GM23248 (cell line): ENCODE data around the gene ENDOV. TPM values are rescaled to one million over a fixed set of nuclear protein-coding genes. Genes with fewer than 3 reads are reported as not detected.

Source experiments
- DNase-seq: peaks from one replicate; pipeline ENCODE4 v3.0.0-alpha.2; 2015
- H2AFZ ChIP-seq: fragments of 200-600 bp; sonication (generic); 2 replicates; pipeline ENCODE4 v1.6.1; 2016; ENCODE audit warnings: antibody characterized with exemption
- H3F3A ChIP-seq: fragments of 200-600 bp; sonication (generic); 2 replicates; pipeline ENCODE4 v1.6.1; 2016; ENCODE audit warnings: mild to moderate bottlenecking, antibody characterized with exemption, mixed run types; ENCODE audit not compliant: insufficient read depth
- H3K27ac ChIP-seq: fragments of 200-600 bp; sonication (generic); 2 replicates; pipeline ENCODE4 v1.5.1; 2016; ENCODE audit warnings: mild to moderate bottlenecking
- H3K27me3 ChIP-seq: fragments of 200-600 bp; sonication (generic); replicated peaks from 2 replicates; pipeline ENCODE4 v1.6.1; 2016; ENCODE audit warnings: mild to moderate bottlenecking; ENCODE audit not compliant: insufficient read depth
- H3K36me3 ChIP-seq: fragments of 200-600 bp; sonication (generic); 2 replicates; pipeline ENCODE4 v1.6.1; 2016; ENCODE audit warnings: low read depth, mild to moderate bottlenecking
- H3K4me1 ChIP-seq: fragments of 200-600 bp; sonication (generic); 2 replicates; pipeline ENCODE4 v1.6.1; 2016; ENCODE audit warnings: mild to moderate bottlenecking; ENCODE audit not compliant: insufficient read depth
- H3K4me2 ChIP-seq: fragments of 200-600 bp; sonication (generic); one replicate; pipeline ENCODE4 v1.6.1; 2016; ENCODE audit warnings: mild to moderate bottlenecking; ENCODE audit not compliant: unreplicated experiment
- H3K4me3 ChIP-seq: fragments of 200-600 bp; sonication (generic); 2 replicates; pipeline ENCODE4 v1.5.1; 2016; ENCODE audit warnings: mild to moderate bottlenecking
- H3K79me2 ChIP-seq: fragments of 200-600 bp; sonication (generic); 2 replicates; pipeline ENCODE4 v1.6.1; 2016; ENCODE audit warnings: mild to moderate bottlenecking; ENCODE audit not compliant: insufficient read depth
- H3K9ac ChIP-seq: fragments of 200-600 bp; sonication (generic); 2 replicates; pipeline ENCODE4 v1.6.1; 2016; ENCODE audit warnings: mild to moderate bottlenecking
- H3K9me2 ChIP-seq: fragments of 200-600 bp; sonication (generic); 2 replicates; pipeline ENCODE4 v1.6.1; 2016; ENCODE audit warnings: mixed run types, mild to moderate bottlenecking, moderate library complexity; ENCODE audit not compliant: insufficient read depth
- H3K9me3 ChIP-seq: fragments of 200-600 bp; sonication (generic); one replicate; pipeline ENCODE4 v1.6.1; 2017; ENCODE audit warnings: low read depth
- H4K20me1 ChIP-seq: fragments of 200-600 bp; sonication (generic); 2 replicates; pipeline ENCODE4 v1.6.0; 2016; ENCODE audit not compliant: insufficient read depth
- EZH2 ChIP-seq: fragments of 200-600 bp; sonication (generic); IDR thresholded peaks from 2 replicates; pipeline ENCODE4 v1.6.1; 2018; ENCODE audit warnings: antibody characterized with exemption, mild to moderate bottlenecking; ENCODE audit not compliant: insufficient read depth, poor library complexity, severe bottlenecking
- EZH2phosphoT487 ChIP-seq: fragments of 200-600 bp; sonication (generic); IDR thresholded peaks from 2 replicates; pipeline ENCODE4 v1.6.1; 2018; ENCODE audit warnings: antibody characterized with exemption, moderate library complexity, mild to moderate bottlenecking, low read depth; ENCODE audit not compliant: insufficient read depth
- WGBS, 2 experiments: methylation state at CpG; one replicate each; pipeline ENCODE4 v1.1.6; 2015 to 2017; ENCODE audit warnings: low lambda C conversion rate in 2 of 2, low coverage in 1 of 2; ENCODE audit errors: missing lambda C conversion rate in 2 of 2; 5-methylcytosine and 5-hydroxymethylcytosine counted together
- in situ Hi-C: fragments of 300-500 bp; cut with MboI; formaldehyde crosslinking; loops from 2 replicates; pipeline ENCODE4 v1.15.0; 2020
- polyA plus RNA-seq: library from polyadenylated mRNA; unstranded; fragments of >200 nt; fragmentation: Nextera tagmentation; extraction: Ambion mirVana; gene quantifications from 2 replicates; pipeline ENCODE4 v1.2.1, GENCODE V29; 2016
- total RNA-seq: library from RNA; depleted of rRNA; stranded (reverse); fragments of >200 nt; shearing (Covaris generic); gene quantifications from 2 replicates; pipeline ENCODE4 v1.2.3, GENCODE V29; 2014

Gene ENDOV
- total and polyA plus RNA-seq, 2 experiments from 2014 or later: 25.1 to 25.7 TPM

GRCh38 chr17:80381416-80381923 is 33.5 kb upstream of the ENDOV start:
- no peak overlapping the region for H3K9ac ChIP-seq
- H3K79me2 ChIP-seq: no peaks in the 10 kb centered on the region
- no peak overlapping the region for H2AFZ ChIP-seq
- no peak for DNase-seq
- H3K4me3 ChIP-seq: no peak overlapping the region
- H4K20me1 ChIP-seq: no peaks in the 10 kb centered on the region
- H3K27me3 ChIP-seq: no peaks in the 10 kb centered on the region
- peaks cover 67% of the 10 kb centered on the region for H3K36me3 ChIP-seq
- H3K4me2 ChIP-seq: no peak overlapping the region
- 83 to 88% methylated on average over 18 of the region's 18 CpGs for WGBS, 2 experiments
- in situ Hi-C loops: no loop called here
- H3K4me1 ChIP-seq: no peaks in the 10 kb centered on the region
- no peaks in the 10 kb centered on the region for H3K9me3 ChIP-seq
- TF ChIP-seq EZH2 (no peak), EZH2phosphoT487 (no peak)
- no peaks in the 10 kb centered on the region for H3K9me2 ChIP-seq
- H3K27ac ChIP-seq: no peak overlapping the region
- H3F3A ChIP-seq: 0 out of 2 replicates have a peak, but pooled peaks cover 6% of the 10 kb centered on the region

DNA sequence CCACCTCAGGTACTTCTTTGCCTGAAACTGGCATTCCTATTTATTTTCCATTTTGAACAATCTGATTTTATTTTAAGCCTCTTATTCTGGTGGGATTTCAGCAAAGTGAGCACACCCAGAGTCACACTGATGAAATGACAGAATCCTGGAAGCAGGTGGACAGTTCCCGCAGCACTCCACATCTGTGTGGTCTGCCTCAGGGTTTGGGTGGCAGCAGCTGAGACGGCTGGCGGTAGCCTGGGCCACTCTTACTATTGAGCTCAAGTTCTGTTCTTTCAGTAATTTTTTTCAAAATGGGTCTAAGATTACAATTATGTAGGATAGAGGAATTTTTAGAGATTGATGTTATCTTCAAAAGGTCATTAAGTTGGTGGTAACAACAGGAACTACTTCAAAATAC is 32.5 kb upstream of the ENDOV start:
- no peak overlapping the region for H2AFZ ChIP-seq
- no peak for TF ChIP-seq EZH2phosphoT487
- TF ChIP-seq EZH2: no peak
- no peaks in the 10 kb centered on the region for H3K4me1 ChIP-seq
- no peak overlapping the region for H3K9ac ChIP-seq
- 81 to 88% methylated on average over 3 of the region's 3 CpGs for WGBS, 2 experiments
- H4K20me1 ChIP-seq: no peaks in the 10 kb centered on the region
- H3K4me2 ChIP-seq: no peak overlapping the region
- 0 out of 2 replicates have a peak, but pooled peaks cover 6% of the 10 kb centered on the region for H3F3A ChIP-seq
- no peaks in the 10 kb centered on the region for H3K27me3 ChIP-seq
- no peaks in the 10 kb centered on the region for H3K9me3 ChIP-seq
- H3K79me2 ChIP-seq: no peaks in the 10 kb centered on the region
- no peak overlapping the region for H3K4me3 ChIP-seq
- H3K9me2 ChIP-seq: no peaks in the 10 kb centered on the region
- H3K27ac ChIP-seq: no peak overlapping the region
- no peak for DNase-seq
- in situ Hi-C loops: no loop called here
- H3K36me3 ChIP-seq: peaks cover 58% of the 10 kb centered on the region

DNA sequence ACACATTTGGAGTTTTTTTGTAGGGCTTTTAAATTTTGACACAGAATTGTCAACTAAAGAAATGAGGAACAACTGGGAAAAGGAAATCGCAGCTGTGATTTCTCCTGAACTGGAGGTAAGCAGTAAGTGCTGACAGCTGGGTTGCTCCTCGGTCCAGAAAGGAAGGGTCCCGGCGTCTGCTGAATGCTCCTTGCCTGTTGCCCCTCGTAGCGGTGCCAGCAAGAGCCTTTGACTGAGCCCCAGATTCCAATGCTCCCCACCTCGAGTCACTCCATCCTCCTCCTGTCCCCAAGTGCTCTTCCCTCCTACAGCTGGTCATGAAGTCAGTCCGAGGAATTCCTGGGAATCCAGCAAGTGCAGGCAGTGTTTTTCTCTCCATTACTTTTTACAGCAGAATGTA is 32.0 kb upstream of the ENDOV start:
- in situ Hi-C loops: no loop called here
- no peaks in the 10 kb centered on the region for H3K4me1 ChIP-seq
- H3K36me3 ChIP-seq: peaks cover 56% of the 10 kb centered on the region

DNA sequence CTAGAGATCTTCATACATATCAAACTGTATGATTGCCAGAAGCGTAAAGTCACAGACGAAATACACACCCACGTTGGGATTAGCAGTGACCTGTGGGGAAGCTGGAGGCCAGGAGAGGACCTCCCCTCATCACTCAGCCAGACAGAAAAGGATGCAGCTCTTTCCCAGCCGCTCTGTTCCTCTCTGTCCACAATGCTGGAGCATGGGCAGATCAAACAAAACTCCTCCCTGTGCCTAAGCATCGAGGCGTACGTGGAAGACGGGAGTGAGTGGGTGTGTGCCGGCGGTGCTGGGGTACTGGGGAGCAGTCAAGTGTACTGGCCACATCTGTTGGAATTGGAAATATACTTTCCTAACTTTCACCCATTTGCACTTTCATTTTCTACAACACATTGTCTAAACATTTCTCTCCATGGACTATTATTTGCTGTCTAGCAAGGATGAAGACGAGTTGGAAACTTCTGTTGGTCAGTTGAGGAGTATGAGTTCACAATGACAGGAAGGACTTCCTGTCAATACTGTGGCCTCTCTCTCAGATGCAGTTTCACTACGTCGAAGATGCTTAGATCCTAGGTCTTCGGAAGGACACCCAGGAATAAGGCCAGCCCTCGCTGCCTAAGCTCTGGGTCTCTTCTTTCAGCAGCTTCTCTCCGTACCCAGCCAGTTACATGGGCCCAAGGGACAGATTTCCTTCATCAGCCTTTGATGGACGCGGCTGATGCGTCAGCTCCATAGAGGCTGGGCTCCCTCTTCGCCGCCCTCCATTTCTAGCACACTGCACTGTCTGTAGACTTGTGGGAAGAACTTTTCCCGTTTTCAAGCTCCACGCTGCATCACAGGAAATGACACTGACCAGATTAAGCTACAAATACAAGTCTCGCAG is 30.6 kb upstream of the ENDOV start:
- no peaks in the 10 kb centered on the region for H4K20me1 ChIP-seq
- in situ Hi-C loops: no loop called here
- no peak for DNase-seq
- no peak overlapping the region for H3K9ac ChIP-seq
- 0 out of 2 replicates have a peak, but pooled peaks cover 6% of the 10 kb centered on the region for H3F3A ChIP-seq
- no peak overlapping the region for H2AFZ ChIP-seq
- no peaks in the 10 kb centered on the region for H3K27me3 ChIP-seq
- H3K79me2 ChIP-seq: no peaks in the 10 kb centered on the region
- no peaks in the 10 kb centered on the region for H3K9me2 ChIP-seq
- H3K9me3 ChIP-seq: no peaks in the 10 kb centered on the region
- WGBS, 2 experiments: 86 to 87% methylated on average over 24 of the region's 24 CpGs
- H3K4me2 ChIP-seq: no peak overlapping the region
- no peak overlapping the region for H3K27ac ChIP-seq
- no peaks in the 10 kb centered on the region for H3K4me1 ChIP-seq
- TF ChIP-seq EZH2 (no peak), EZH2phosphoT487 (no peak)
- no peak overlapping the region for H3K4me3 ChIP-seq
- peaks cover 63% of the 10 kb centered on the region for H3K36me3 ChIP-seq

More for the DNA sequence above, 32.0 kb upstream of the ENDOV start:
- Histone ChIP-seq H2AFZ (no peak overlapping the region), H4K20me1 (no peaks in the 10 kb centered on the region), H3K9me3 (no peaks in the 10 kb centered on the region), H3K4me3 (no peak overlapping the region), H3K4me2 (no peak overlapping the region), H3K9me2 (no peaks in the 10 kb centered on the region), H3K27ac (no peak overlapping the region), H3F3A (0 out of 2 replicates have a peak, but pooled peaks cover 6% of the 10 kb centered on the region), H3K9ac (no peak overlapping the region), H3K79me2 (no peaks in the 10 kb centered on the region), H3K27me3 (no peaks in the 10 kb centered on the region)
- TF ChIP-seq EZH2phosphoT487 (no peak), EZH2 (no peak)
- WGBS, 2 experiments: 72 to 73% methylated on average over 8 of the region's 8 CpGs
- DNase-seq: no peak
